CD4-positive, alpha-beta T cell treated with Interleukin-17A for 4 hours (primary cell): Measurements from ENCODE around the gene MYOF.
"Not testable (repeated sequence)": the region's sequence is repeated elsewhere in the genome, so short reads cannot be mapped to it uniquely, and the experiment has no call there.

Experiments
- DNase-seq: peaks from one replicate; pipeline ENCODE4 v3.0.0-alpha.2; 2020; ENCODE audit warnings: mixed read lengths

Gene MYOF

DNA sequence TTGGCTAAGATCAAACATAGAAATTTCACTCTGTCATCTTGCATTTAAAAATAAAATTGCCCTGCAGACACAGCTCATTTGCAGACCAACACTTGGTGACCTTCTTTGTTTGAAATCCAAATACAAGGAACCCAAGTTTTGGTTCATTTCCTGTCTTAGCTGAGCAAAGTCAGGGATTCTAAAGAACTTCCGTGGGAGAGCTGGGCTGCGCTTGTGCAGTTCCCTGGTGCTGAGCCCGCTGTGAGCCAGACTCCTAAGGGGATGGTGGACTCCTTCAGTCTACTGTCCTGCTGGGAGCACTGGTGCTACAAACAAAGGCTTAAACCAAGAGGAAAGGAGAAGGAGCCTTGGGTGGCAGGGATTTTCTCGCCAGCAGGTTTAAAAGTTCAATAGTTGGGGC is 60.0 kb downstream of the MYOF start:
- no peak for DNase-seq

DNA sequence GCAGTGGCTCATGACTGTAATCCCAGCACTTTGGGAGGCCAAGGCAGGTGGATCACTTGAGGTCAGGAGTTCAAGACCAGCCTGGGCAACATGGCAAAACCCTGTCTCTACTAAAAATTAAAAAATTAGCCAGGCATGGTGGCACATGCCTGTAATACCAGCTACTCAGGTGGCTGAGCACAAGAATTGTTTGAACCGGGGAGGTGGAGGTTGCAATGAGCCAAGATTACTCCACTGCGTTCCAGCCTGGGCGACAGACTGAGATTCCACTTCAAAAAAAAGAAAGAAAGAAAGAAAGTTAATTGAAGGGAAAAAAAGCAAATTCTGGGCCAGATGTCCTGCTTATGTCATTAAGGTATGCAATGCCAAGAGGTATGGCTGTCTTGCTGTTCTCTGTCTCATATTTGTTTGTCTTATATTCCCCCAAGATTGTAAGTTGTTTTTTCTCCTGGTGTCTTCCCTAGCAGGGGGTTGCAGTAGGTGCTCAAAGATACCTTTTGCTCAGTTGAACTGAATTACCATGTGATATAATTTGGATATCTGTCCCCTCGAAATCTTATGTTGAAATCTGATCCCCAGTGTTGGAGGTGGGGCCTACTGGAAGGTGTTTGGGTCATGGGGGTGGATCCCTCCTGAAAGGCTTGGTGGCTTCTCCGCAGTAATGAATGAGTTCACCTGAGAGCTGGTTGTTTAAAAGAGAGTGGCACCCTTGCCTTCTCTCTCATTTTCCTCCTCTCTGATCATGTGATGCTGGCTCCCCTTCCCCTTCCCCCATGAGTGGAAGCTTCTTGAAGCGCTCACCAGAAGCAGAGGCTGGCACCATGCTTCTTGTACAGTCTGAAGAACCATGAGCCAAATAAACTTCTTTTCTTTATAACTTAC is 60.9 kb downstream of the MYOF start:
- no peak for DNase-seq

DNA sequence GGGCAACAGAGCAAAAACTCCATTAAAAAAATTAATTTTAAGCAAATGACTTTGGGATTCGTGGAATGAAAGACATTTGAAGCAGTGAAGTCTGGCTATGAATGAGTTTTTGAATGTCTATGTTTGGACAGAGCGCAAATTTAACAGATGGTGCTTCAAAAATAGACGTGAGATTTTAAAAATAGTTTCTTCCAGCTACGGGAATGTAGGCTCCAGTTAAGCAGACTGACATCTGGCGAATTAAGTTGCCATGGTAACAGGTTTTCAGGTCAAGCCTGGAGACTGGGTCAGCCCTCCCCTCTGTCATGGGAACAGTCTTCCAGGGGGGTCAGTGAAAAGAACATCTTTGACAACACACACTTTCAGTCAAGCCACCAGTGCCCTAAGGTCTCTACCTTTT is 62.0 kb downstream of the MYOF start:
- no peak for DNase-seq

DNA sequence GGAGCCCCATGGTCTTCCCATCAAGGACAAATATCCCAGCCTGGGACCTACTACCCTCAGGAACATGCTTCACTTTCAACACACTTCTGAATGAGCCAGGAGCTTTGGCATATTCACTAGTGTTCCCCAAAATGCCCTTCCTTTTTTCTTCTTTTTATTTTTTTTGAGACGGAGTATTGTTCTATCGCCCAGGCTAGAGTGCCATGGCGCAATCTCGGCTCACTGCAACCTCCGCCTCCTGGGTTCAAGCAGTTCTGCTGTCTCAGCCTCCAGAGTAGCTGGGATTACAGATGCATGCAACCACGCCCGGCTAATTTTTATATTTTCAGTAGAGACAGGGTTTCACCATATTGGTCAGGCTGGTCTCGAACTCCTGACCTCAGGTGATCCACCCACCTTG is 63.1 kb downstream of the MYOF start:
- DNase-seq = not testable (repeated sequence)

DNA sequence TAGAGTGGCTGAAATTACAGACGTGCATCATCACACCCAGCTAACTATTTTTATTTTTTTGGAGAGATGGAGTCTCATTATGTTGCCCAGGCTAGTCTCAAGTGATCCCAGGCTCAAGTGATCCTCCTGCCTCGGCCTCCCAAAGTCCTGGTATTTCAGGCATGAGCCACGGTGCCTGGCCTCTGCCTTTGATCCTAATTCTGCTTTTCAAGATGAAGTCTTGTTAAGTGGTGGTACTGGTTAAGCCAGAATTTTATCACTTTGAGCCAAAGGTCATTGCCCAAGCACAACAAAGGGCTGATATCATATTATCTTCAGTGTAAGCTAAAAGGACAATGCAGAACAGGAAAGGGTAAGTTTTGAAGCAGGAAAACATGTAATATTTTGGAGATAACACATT is 64.2 kb downstream of the MYOF start:
- no peak for DNase-seq

DNA sequence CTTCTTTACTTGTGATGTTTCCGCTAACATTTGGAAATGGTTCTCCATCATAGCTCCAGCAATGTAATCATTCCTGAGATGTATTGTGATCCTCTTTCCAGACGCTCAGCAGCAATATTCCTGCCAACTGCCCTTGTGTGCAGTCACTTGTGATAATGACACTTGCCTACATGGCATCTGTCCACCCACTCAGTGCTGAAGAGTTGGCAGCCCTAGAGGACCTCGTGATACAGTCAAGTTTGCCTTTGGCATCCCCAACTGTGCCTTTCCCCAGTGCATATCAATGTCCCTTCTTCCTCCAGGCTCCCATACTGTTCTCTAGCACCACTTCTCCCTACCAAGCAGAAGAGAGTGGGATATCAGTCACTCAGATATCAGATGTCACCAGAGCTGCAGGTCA is 64.9 kb downstream of the MYOF start:
- no peak for DNase-seq

DNA sequence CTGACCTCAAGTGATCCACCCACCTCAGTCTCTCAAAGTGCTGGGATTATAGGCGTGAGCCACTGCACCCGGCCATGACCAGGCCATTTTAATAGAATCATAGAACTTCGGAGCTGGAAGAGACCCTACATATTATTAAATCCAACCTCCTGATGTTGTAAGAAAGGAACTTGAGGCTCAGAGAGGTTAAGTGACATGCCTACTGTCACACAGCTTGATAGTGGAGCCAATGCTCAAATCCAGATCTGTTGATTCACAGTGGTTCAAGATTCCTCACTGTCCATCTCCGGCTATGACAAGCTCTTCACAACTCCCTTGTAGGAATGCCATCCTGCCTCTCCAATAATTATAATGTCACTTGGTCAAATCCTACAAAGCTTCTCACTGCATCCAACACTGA is 65.3 kb downstream of the MYOF start:
- no peak for DNase-seq

DNA sequence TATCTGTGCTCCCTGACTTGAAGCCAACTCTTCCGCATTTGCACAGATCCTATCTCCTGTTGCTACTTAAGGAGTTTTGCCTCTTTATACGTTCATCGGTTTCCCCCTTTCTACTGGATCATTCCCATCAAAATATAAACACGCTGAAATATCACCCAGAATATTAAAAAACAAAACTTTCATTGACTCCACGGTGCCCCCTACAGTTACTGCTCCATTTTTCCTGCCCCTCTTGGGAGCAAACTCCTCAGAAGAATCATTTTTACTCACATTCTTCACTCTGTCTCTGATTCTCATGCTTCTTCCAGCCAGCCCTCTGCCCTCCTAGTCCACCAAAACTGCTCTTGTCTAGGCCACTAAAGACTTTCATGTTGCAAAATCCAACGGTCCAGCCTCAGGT is 66.4 kb downstream of the MYOF start:
- no peak for DNase-seq

DNA sequence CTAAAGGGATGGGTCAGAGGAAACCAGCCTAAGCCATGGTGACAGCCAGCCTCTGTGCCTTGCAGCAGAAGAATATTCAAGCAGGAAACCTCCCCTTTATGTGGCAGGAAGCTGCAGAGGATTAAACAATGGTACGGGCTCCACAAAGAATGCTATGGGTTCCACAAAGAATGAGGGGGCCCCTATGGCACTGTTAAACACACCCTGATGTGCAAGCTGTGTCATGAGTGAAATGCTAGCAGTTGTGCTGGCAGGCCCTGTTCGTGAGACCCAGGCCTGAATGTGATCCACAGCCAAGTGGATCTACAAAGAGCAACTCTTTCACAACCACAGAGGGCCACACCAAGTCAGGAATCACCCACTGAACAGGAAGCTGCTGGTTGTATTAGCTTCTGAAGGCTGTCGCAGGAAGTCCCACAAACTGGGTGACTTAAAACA is 68.9 kb downstream of the MYOF start:
- DNase-seq = peak; percentile 57

DNA sequence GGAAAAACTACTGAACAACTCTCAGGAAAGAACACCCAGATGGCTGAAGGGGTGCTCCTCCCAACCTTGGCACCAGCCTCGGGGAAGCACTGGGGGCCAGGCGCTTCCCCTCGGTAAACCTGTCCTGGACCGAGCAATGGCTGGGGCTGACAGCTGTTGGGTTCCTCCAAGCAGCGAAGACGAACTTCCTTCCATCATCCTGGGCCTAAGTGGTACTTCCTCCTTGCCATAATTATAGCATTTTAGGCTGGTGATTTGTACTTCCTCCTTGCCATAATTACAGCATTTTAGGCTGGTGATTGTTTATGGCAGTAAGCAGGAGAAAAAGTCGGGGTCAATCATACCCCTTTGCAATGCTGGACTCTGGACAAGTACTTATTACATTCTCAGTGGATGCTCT is 69.3 kb downstream of the MYOF start:
- no peak for DNase-seq

DNA sequence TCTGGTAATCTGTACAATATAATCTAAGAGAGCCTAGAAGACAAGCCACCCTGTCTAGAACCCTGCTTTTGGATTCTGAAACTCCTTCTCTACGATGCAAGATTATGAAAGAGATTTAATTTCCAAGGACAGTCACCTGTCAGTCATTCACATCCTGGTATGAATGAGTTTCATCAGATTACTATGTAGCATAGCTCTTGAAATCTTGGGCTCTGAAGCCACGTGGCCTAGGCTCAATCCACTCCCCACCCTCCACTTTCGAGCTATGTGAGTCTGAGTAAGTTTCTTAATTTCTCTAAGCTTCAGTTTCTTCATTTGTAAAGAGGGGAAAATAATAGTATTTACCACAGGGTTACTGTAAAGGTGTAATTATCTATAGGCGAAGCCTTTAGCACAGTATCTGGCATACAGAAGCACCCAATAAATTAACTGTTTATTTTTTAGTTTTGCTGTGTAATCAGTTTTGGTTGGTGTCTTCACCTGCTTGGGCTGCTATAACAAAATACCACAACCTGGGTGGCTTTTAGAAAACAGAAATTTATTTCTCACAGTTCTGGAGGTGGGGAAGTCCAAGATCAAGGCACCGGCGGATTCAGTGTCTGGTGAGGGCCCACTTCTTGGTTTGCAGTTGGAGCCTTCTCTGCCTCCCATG is 71.3 kb downstream of the MYOF start:
- no peak for DNase-seq

DNA sequence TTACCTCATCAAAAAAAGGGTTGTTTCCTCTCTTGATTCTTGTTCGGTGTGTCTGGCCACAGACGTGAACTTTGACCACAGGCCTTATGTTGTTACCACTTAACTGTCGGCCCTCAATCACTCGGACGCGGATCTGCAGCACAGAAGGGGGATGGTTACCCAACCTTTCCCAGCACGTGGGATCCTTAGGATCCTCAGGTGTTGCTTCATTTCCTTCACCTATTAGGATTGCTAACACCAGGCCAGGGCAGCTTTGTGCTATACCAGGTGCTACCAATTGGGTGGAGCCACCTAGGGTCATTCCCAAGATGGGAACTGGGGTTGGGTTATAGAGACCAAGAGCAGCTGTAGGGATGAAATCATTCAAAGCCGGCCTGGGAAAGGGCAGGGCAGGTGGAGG is 73.4 kb downstream of the MYOF start:
- no peak for DNase-seq

DNA sequence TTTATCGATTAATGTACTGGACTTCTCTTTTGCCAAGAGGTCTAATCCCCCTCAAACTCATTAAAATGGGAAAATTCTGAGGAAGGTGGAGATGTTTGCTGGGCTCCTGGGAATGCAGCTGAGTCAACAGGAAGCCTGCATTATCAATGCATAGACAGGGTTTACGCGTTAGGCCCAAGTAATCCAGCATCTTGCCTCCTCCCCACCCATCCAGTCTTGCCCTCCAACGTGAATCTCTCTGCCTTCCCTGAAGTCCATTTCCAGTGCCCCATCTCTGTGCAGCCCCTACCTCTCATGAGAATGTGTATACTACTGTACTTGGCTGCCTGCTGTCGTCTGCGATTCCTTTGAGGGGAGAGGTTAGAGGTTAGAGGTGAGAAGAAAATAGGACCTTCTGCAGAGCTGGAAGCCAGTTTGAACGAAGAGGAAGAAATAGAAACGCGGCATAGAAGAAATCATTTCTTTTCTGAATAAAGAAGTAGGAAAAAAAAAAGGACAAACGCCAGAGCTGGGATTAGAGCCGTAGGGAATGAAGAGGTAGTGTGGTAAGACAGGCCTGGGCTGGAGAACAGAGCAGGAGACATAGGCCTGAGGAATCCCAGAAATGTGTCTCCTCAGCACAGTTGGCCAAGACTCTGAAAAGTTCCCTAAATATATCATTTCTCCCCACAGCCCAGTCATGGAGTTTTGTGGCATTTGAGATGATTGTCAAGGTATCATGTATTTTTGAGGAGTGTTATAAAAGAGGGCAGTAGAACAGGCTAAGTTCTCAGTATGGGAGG is 75.6 kb downstream of the MYOF start:
- DNase-seq = no peak

DNA sequence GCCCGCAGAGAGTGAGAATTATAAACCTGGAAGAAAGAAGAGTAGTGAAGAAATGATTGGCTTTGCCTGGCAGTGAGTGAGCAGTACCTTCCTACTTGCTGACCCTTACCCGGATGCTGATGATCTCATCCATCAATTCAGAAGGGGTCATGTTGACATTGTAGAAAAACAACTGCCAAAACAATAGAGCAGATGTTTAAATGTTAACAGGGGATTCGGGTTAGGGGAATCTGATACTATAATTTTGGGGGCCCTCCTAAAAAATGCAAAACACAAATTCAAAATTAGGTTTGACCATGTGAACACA is 78.1 kb downstream of the MYOF start:
- no peak for DNase-seq

DNA sequence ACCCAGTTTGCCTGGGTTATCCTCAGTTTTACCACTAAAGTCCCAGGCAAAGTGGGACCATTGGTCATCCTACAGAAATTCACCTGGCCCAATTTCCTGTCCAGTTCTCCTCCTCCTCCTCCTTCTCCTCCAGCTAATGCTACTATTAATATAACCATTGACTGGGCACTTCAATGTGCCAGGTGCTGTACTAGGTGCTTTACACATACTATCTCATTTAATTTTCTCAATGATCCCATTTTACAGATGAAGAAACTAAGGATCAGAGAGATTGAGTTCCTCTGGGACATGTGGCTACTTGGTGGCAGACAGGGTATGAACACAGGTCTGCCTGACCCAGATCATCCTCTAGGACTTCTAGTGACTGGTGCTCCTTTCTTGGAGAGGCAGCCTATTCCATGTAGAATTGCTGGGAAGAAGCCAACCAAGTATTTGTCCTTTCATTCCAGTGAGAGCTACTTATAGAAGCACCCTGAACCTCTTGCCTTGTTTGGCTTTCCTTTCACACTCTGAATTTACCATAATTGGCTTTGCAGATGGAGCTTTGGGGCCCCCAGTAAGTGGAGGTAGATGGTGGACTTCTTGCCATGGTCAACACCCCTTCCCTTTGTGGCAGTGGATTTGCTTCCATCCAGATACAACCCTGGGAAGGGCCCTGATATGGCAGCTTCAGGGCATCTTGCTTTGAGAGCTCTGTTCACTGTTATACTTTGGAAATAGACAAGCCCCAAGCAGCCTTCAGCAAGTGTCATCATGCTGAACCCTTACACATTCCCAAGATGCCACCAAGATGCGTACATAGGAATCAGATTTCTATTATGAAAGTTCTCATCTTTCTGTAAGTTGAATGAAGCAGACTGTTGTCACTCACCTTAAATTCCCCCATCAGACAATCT is 78.7 kb downstream of the MYOF start:
- DNase-seq = no peak

DNA sequence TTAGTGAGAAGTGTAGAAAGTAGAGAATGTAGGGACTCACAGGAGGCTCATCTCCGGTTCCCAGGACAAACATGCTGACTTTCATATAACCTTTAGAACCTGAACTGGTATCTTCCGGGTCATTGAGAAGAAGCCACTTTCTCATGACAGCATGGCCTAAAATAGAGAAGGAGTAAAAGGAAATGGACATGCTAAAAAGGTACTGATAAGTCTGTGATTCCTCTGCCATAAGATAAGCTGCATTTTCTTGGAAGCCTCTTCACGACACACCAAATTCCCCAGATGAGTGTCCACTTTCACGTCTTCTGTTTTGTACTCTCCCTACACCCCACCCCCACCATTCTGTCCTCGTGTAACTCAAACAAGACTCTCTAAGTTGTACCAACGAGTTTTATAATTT is 79.9 kb downstream of the MYOF start:
- DNase-seq = no peak

DNA sequence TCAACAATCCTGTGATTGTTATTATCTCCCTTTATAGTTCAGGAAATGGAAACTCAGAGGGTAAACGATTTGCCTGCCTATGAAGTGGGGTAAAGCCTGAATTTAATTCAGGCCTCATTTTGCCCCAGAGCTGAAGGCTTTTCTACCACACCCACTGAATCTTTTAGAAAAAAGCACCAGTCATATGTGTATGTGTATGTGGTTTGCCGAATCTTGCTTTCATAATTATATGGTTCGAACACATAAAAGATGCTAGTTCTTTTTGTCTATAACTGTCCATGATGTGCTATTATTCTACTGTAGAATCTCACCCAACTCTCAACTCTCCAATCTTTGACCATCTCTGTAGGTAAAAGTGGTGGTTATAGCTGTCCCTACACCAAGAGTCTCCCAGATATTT is 83.6 kb downstream of the MYOF start:
- DNase-seq = no peak

DNA sequence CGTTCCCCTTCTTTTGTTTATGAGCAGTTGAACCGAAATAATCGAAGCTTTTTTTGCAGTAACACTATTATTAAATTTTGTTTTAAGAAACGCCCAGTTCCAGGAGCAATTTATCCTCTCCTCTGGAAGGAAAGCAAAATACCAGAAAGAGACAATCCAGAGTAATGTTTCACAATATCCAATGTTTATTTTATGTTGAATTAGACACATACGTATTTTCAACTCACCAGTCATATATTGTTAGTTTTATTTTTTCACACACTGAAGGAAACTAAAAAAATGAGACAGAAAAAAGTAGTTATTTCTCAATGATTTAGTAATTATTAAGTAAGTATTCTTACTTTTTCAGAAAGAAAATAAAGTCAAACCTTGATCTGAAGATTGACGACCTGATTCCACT is 85.1 kb downstream of the MYOF start:
- no peak for DNase-seq

DNA sequence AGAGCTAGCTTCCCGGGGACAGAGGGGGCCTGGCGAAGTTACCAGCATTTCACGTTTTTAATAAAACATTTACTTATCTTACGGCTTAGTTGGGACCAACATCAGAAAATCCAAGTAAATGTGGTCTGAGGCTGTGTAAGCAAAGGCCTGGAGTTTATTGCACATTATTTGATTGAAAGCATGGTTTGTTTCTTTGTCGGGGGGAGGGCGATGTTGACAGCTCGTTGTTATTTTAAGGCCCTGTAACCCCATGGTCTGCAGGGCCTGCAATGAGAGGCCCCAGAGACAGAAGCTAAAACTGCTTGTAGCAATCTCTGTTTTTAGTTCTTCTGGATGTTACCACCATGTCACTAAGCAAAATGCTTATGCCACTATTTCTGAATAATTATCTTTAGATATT is 88.9 kb downstream of the MYOF start:
- DNase-seq = no peak

DNA sequence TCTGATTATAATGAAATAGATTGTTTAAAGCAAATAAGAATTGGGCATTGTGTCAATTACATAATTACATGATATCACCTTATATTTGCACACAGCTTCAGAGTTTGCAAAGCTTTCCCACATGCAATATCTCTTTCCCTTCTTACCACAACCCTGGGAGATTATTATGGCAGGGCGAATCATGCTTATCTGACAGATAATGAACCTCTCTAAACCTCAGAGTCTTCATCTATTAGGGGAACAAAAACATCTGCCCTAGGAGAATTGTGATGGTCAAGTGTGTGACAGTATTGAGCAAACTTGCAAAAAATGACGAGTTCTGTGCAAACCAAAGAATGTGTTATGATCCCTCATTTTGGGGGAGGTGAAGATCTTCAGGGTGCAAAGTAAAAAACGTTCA is 90.0 kb downstream of the MYOF start:
- no peak for DNase-seq

DNA sequence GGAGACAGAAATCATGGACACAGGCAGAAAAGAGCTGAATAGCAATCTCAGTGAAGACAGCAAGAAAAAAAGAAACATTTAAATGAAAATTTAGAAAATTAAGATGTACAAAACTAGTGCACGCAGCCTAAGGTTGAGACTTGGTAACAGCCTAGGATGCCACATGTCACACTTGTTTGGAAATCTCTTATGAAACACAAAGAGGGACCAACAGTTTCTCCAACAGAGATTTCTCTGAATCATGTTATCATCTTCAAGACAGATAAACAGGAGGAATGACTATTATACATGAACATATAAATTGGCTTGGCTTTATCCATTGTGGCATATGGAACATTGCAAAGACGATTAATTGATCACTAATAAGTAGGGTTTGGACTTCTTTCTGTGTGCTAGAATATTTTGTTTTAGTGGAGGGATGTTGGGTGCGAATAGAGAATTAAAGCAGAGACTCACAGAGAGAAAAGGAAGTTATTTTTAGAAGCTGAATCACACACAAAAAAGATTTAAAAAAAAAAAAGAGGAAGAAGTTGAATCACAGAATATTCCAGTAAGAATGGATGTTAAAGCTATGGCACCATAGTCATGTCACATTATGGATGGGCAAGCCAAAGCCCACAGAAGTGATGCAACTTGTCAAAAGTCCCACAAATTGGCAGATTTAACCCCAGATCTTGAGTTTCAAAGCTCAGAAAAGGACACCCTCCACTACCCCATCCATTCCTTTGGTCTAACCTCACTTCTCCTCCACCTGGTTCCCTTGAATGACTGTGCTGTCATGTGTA is 91.6 kb downstream of the MYOF start:
- no peak for DNase-seq
